HepG2 (cell line): ENCODE measurements around the gene RABGAP1. TPM values are rescaled to one million over a fixed set of nuclear protein-coding genes. Genes with fewer than 3 reads are reported as not detected.

ENCODE experiments used
- ATAC-seq: fragments of 200-7000 bp; cut with Tn5 transposase; 3 replicates; pipeline ENCODE4 v1.9.1; 2020; ENCODE audit warnings: mild to moderate bottlenecking, moderate library complexity
- BruUV-seq: library from RNA; stranded (reverse); fragments of 400-500 nt; replicated peaks from 2 replicates; lab custom pipeline; 2021; lab: Mats Ljungman, UMichigan
- CTCF ChIA-PET: fragments of 300-600 bp; formaldehyde crosslinking; extraction: SDS; loops from one replicate; lab custom pipeline; 2021; ENCODE audit warnings: low total read pairs, inconsistent platforms, low intra/inter-chr PET ratio; lab: Yijun Ruan, JAX
- POLR2A ChIA-PET: fragments of 350-600 bp; sonication (Branson Sonifier 250); formaldehyde crosslinking; loops from one replicate; lab custom pipeline; 2020; ENCODE audit warnings: antibody characterized with exemption, inconsistent platforms; lab: Yijun Ruan, JAX
- DNase-seq: peaks from one replicate; pipeline ENCODE4 v3.0.0-alpha.2; 2015; ENCODE audit warnings: low spot score
- FAIRE-seq: peaks from 3 replicates; lab custom pipeline; 2011; peaks lifted over from hg19 to GRCh38; lab: Jason Lieb, UNC
- H2AFZ ChIP-seq: one replicate; pipeline ENCODE4 v1.6.1; 2011; ENCODE audit warnings: low read length, inconsistent platforms
- H3K27ac ChIP-seq: fragments of 300-600 bp; 3 replicates; pipeline ENCODE4 v1.8.0; 2011; ENCODE audit warnings: mixed run types, mild to moderate bottlenecking, mixed read lengths, low read length, inconsistent platforms; ENCODE audit not compliant: insufficient read depth; ENCODE audit errors: extremely low read length
- H3K27me3 ChIP-seq, 2 experiments: fragments of 200-600 bp in 1 of 2; 2 replicates in 1 of 2; 3 replicates in 1 of 2; pipeline versions ENCODE4 v1.6.0 to v1.8.0; 2011; ENCODE audit warnings: low read length in 2 of 2, mild to moderate bottlenecking in 2 of 2, moderate library complexity in 2 of 2, inconsistent platforms in 1 of 2; ENCODE audit not compliant: insufficient read depth in 2 of 2, control insufficient read depth in 1 of 2
- H3K36me3 ChIP-seq, 2 experiments: fragments of 200-600 bp in 1 of 2; replicated peaks in 1 of 2; 2 replicates in 1 of 2; 3 replicates in 1 of 2; pipeline versions ENCODE4 v1.5.1 to v1.8.0; 2011; ENCODE audit warnings: low read length in 2 of 2, inconsistent platforms in 1 of 2; ENCODE audit not compliant: insufficient read depth in 2 of 2, control insufficient read depth in 1 of 2
- H3K4me1 ChIP-seq: 2 replicates; pipeline ENCODE4 v1.5.1; 2012; ENCODE audit warnings: low read length, inconsistent platforms; ENCODE audit not compliant: insufficient read depth
- H3K4me2 ChIP-seq: 2 replicates; pipeline ENCODE4 v1.6.0; 2011; ENCODE audit warnings: low read depth, low read length, inconsistent platforms
- H3K4me3 ChIP-seq, 3 experiments: fragments of 200-600 bp in 1 of 3; sonication (generic), shearing (Covaris generic) in 1 of 3; replicated peaks in 1 of 3; 2 replicates each; pipeline ENCODE4 v1.5.1; 2011 to 2016; ENCODE audit warnings: low read length in 3 of 3, inconsistent platforms in 2 of 3, low read depth in 2 of 3, mild to moderate bottlenecking in 2 of 3, control low read depth in 1 of 3, mixed read lengths in 1 of 3; ENCODE audit not compliant: insufficient read depth in 1 of 3
- H3K79me2 ChIP-seq: one replicate; pipeline ENCODE4 v1.6.1; 2011; ENCODE audit warnings: low read length, inconsistent platforms; ENCODE audit not compliant: insufficient read depth
- H3K9ac ChIP-seq: 2 replicates; pipeline ENCODE4 v1.6.0; 2011; ENCODE audit warnings: mild to moderate bottlenecking, low read depth, low read length, inconsistent platforms; ENCODE audit not compliant: insufficient read depth
- H3K9me3 ChIP-seq: 2 replicates; pipeline ENCODE4 v1.5.1; 2012; ENCODE audit warnings: mild to moderate bottlenecking, low read length
- H4K20me1 ChIP-seq: 2 replicates; pipeline ENCODE4 v1.6.0; 2011; ENCODE audit warnings: inconsistent platforms, mild to moderate bottlenecking, low read length, moderate library complexity; ENCODE audit not compliant: insufficient read depth
- CBX5 ChIP-seq: sonication (generic); formaldehyde crosslinking; IDR thresholded peaks from 2 replicates; pipeline ENCODE4 v1.4.0; 2020; ENCODE audit warnings: missing genetic modification reagents, borderline replicate concordance
- FIP1L1 ChIP-seq: fragments of 200-400 bp; formaldehyde crosslinking; IDR thresholded peaks from 2 replicates; pipeline ENCODE4 v1.6.1; 2018; ENCODE audit warnings: low read depth, mild to moderate bottlenecking, low read length, moderate library complexity, borderline replicate concordance; ENCODE audit not compliant: insufficient read depth
- LCORL ChIP-seq, 2 experiments: fragments of 450-650 bp in 1 of 2; sonication (generic) in 1 of 2; formaldehyde crosslinking in 1 of 2; IDR thresholded peaks; 2 replicates each; pipeline versions ENCODE4 v1.5.0 to v1.6.1; 2017 to 2020; ENCODE audit warnings: antibody characterized with exemption in 1 of 2, missing genetic modification reagents in 1 of 2
- MAZ ChIP-seq, 2 experiments: sonication (generic) in 1 of 2; formaldehyde crosslinking in 1 of 2; IDR thresholded peaks; 2 replicates each; pipeline versions ENCODE4 v1.5.0 to v1.6.1; 2012 to 2020; ENCODE audit warnings: low read depth in 2 of 2, mild to moderate bottlenecking in 2 of 2, borderline replicate concordance in 1 of 2, improper control_type of control experiment in 1 of 2, low read length in 1 of 2, missing genetic modification reagents in 1 of 2, moderate library complexity in 1 of 2
- NPAS2 ChIP-seq: sonication (generic); formaldehyde crosslinking; IDR thresholded peaks from 2 replicates; pipeline ENCODE4 v1.8.0; 2022; ENCODE audit warnings: mild to moderate bottlenecking, missing genetic modification reagents, borderline replicate concordance
- SP2 ChIP-seq: sonication (generic); formaldehyde crosslinking; IDR thresholded peaks from 2 replicates; pipeline ENCODE4 v1.5.1; 2020; ENCODE audit warnings: mild to moderate bottlenecking, missing genetic modification reagents
- ZNF10 ChIP-seq: sonication (generic); formaldehyde crosslinking; IDR thresholded peaks from 2 replicates; pipeline ENCODE4 v1.4.0; 2020; ENCODE audit warnings: mild to moderate bottlenecking, low read depth, missing genetic modification reagents, borderline replicate concordance
- ZNF816 ChIP-seq: sonication (generic); formaldehyde crosslinking; IDR thresholded peaks from 2 replicates; pipeline ENCODE4 v1.8.0; 2022; ENCODE audit warnings: missing genetic modification reagents, mild to moderate bottlenecking, borderline replicate concordance
- WGBS: methylation state at CpG from one replicate; pipeline ENCODE4 v1.1.6; 2017; ENCODE audit warnings: low lambda C conversion rate; 5-methylcytosine and 5-hydroxymethylcytosine counted together
- in situ Hi-C: cut with HindIII; loops from 2 replicates; pipeline ENCODE4 v1.10.0; 2017; ENCODE audit warnings: low pct_unique_long_range_greater_than_20kb; ENCODE audit not compliant: extremely low pct_ligation_motif_present
- intact Hi-C: fragments of 100-400 bp; cut with micrococcal nuclease; formaldehyde crosslinking; loops from one replicate; pipeline ENCODE4 v1.10.0; 2022; ENCODE audit not compliant: unreplicated experiment
- polyA plus RNA-seq, 8 experiments: library from polyadenylated mRNA; depleted of rRNA in 3 of 8; stranded (reverse) in 7 of 8; unstranded in 1 of 8; fragments of >200 nt; fragmentation: Illumina TruSeq in 4 of 8; extraction: Trizol in 4 of 8; gene quantifications; 2 replicates each; pipeline versions ENCODE4 v1.2.1 to v1.2.3, GENCODE V29; 2011 to 2016; ENCODE audit warnings: low read depth in 4 of 8, missing spikeins in 1 of 8, mixed read lengths in 1 of 8; ENCODE audit not compliant: insufficient read depth in 1 of 8
- total RNA-seq, 5 experiments: library from RNA; depleted of rRNA; stranded (reverse); fragments of >200 nt; fragmentation: Illumina TruSeq; extraction: Trizol; gene quantifications; 2 replicates each; pipeline ENCODE4 v1.2.3, GENCODE V29; 2016; ENCODE audit warnings: low read depth in 1 of 5
- TF ChIP-seq, protein P1 (sequence below): sonication (generic); formaldehyde crosslinking; IDR thresholded peaks from 2 replicates; pipeline ENCODE4 v1.9.0; 2022; ENCODE audit warnings: low read depth, missing genetic modification reagents
- TF ChIP-seq, protein P2 (sequence below): sonication (generic); formaldehyde crosslinking; IDR thresholded peaks from 2 replicates; pipeline ENCODE4 v1.5.0; 2020; ENCODE audit warnings: mild to moderate bottlenecking, low read depth, missing genetic modification reagents, borderline replicate concordance

RABGAP1 gene
- total and polyA plus RNA-seq, 2 of the 13 experiments (the other 11 are each of a cell fraction or from before 2014, with no cell fraction given) = 19.1 to 19.3 TPM

DNA sequence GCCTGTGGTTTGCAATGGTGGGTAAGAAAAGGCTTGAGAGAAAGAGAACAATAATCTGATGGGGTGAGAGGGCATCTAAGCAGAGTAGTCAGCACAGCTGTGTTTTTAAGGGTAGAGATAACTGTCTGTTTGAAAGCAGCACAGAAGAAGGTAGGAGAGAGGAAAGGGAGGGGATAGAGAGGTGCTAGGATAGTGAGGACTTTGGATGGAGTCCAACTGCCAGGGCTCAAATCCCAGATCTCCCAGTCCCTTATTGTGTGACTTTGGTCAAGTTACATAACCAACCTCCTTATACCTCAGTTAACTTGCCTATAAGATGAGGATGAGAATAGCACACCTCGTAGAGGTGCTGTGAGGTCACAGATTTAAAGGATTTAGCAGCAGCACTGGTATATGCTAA lies 148.2 kb downstream of the RABGAP1 start:
- intact Hi-C loops = loop anchor here (10.0 kb wide), 1 partner anchor 236 kb away; no protein-coding TSS in a partner anchor
- BruUV-seq = no TSS peak
- no peak overlapping the region for H3K4me2 ChIP-seq
- no peaks in the 10 kb centered on the region for H4K20me1 ChIP-seq
- CTCF ChIA-PET = no interaction called here
- WGBS = 91% methylated on average over 1 of the region's 1 CpG
- no peak overlapping the region for H3K9ac ChIP-seq
- H3K27ac ChIP-seq = no peak overlapping the region
- no peak overlapping the region for H3K4me3 ChIP-seq
- H3K79me2 ChIP-seq = no peaks in the 10 kb centered on the region
- POLR2A ChIA-PET = no interaction called here
- peaks cover 12 to 38% of the 10 kb centered on the region in 2 experiments for H3K36me3 ChIP-seq
- peaks cover 34% of the 10 kb centered on the region for H3K4me1 ChIP-seq
- TF ChIP-seq, protein P1, sequence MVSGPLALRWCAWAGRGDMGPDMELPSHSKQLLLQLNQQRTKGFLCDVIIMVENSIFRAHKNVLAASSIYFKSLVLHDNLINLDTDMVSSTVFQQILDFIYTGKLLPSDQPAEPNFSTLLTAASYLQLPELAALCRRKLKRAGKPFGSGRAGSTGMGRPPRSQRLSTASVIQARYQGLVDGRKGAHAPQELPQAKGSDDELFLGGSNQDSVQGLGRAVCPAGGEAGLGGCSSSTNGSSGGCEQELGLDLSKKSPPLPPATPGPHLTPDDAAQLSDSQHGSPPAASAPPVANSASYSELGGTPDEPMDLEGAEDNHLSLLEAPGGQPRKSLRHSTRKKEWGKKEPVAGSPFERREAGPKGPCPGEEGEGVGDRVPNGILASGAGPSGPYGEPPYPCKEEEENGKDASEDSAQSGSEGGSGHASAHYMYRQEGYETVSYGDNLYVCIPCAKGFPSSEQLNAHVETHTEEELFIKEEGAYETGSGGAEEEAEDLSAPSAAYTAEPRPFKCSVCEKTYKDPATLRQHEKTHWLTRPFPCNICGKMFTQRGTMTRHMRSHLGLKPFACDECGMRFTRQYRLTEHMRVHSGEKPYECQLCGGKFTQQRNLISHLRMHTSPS (CRISPR knock-in tag) = no peak
- no peak for TF ChIP-seq LCORL (IDR thresholded peaks at IDR 0.05)
- no peak for TF ChIP-seq LCORL (CRISPR knock-in tag; IDR thresholded peaks at IDR 0.05)
- TF ChIP-seq, protein P2, sequence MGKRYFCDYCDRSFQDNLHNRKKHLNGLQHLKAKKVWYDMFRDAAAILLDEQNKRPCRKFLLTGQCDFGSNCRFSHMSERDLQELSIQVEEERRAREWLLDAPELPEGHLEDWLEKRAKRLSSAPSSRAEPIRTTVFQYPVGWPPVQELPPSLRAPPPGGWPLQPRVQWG (CRISPR knock-in tag) = no peak
- TF ChIP-seq MAZ (IDR thresholded peaks at IDR 0.05; ENCODE audit: borderline replicate concordance, low read depth, low read length) = no peak
- no peak for TF ChIP-seq MAZ (CRISPR knock-in tag; IDR thresholded peaks at IDR 0.05; ENCODE audit: low read depth)
- no peak for TF ChIP-seq CBX5
- no peak for TF ChIP-seq NPAS2 (CRISPR knock-in tag)
- no peak for TF ChIP-seq SP2 (CRISPR knock-in tag)
- no peak for TF ChIP-seq ZNF10
- TF ChIP-seq ZNF816 (CRISPR knock-in tag) = no peak
- no peak for TF ChIP-seq FIP1L1
- TF ChIP-seq, all 625 proteins: peak for 0
- H3K27me3 ChIP-seq = no peaks in the 10 kb centered on the region
- in situ Hi-C loops = no loop called here
- no peak overlapping the region for H2AFZ ChIP-seq
- DNase-seq (no peak), FAIRE-seq (no peak), ATAC-seq (no peak)
- no peaks in the 10 kb centered on the region for H3K9me3 ChIP-seq
